NB4 (cell line): ENCODE measurements around the gene LACRT.
A peak's percentile ranks its signal among the peaks of the same experiment; 100 is the strongest.

Experiments
- DNase-seq: peaks from one replicate; pipeline ENCODE4 v3.0.0; 2010; ENCODE audit warnings: low read depth
- H3K4me3 ChIP-seq: one replicate; pipeline ENCODE4 v1.5.1; 2011; ENCODE audit warnings: mild to moderate bottlenecking, low read depth, low read length, moderate library complexity
- MYC ChIP-seq: IDR thresholded peaks from 2 replicates; pipeline ENCODE4 v1.6.1; 2011; ENCODE audit warnings: low read depth, low read length
- POLR2A ChIP-seq: IDR thresholded peaks from 2 replicates; pipeline ENCODE4 v1.6.1; 2011; ENCODE audit warnings: mild to moderate bottlenecking; ENCODE audit not compliant: insufficient read length; ENCODE audit errors: extremely low read depth
- TF ChIP-seq, protein P1 (sequence below): IDR thresholded peaks from one replicate; pipeline ENCODE4 v1.5.1; 2012; ENCODE audit warnings: low read depth, low read length
- TF ChIP-seq, protein P2 (sequence below): IDR thresholded peaks from 2 replicates; pipeline ENCODE4 v1.6.1; 2011; ENCODE audit warnings: low read depth, low read length

The LACRT gene

DNA sequence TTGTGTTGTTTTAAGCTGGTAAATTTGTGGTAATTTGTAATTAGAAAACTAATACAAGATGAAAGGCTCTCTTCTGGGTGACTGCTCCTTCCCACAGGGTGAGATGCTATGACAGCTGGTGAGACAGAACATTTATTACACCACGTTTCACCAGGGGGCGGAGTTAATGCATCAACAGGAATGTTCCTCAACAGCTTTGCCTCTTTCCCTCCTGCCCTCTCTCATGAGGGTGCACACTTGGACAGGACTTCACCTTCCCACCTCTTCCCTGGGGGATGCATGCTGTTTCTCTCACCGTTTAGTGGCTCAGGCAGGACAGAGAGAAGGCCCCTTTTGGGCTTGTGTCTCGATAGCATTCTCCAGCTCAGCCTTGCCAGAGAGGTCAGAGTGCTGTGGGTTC lies 32.9 kb downstream of the LACRT start:
- DNase-seq = peak; percentile 31
- H3K4me3 ChIP-seq = no peak overlapping the region
- TF ChIP-seq MYC (no peak), POLR2A (no peak)
- TF ChIP-seq, protein P1, sequence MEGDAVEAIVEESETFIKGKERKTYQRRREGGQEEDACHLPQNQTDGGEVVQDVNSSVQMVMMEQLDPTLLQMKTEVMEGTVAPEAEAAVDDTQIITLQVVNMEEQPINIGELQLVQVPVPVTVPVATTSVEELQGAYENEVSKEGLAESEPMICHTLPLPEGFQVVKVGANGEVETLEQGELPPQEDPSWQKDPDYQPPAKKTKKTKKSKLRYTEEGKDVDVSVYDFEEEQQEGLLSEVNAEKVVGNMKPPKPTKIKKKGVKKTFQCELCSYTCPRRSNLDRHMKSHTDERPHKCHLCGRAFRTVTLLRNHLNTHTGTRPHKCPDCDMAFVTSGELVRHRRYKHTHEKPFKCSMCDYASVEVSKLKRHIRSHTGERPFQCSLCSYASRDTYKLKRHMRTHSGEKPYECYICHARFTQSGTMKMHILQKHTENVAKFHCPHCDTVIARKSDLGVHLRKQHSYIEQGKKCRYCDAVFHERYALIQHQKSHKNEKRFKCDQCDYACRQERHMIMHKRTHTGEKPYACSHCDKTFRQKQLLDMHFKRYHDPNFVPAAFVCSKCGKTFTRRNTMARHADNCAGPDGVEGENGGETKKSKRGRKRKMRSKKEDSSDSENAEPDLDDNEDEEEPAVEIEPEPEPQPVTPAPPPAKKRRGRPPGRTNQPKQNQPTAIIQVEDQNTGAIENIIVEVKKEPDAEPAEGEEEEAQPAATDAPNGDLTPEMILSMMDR = no peak
- TF ChIP-seq, protein P2, sequence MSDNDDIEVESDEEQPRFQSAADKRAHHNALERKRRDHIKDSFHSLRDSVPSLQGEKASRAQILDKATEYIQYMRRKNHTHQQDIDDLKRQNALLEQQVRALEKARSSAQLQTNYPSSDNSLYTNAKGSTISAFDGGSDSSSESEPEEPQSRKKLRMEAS = no peak

DNA sequence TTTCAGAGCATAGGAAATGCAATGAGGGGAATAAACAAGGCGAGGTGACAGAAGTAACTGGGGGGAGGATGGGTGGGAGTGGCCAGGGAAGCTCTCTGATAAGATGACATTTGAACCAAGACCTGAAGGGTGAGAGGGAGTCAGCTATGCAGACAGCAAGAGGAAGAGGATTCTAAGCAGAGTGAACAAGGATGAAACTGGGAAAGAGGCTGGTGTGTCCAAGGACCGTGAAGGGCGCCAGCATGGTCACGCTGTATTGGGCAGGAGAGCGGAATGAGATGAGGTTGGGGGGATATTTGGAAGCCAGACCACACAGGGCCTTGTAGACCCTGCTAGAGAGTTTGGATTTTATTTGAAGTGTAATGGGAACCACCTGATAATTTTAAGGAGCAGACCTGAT lies 35.7 kb downstream of the LACRT start:
- DNase-seq = no peak
- H3K4me3 ChIP-seq = no peak overlapping the region
- TF ChIP-seq, protein P1 = no peak
- TF ChIP-seq POLR2A (no peak), MYC (no peak)
- TF ChIP-seq, protein P2 = no peak

DNA sequence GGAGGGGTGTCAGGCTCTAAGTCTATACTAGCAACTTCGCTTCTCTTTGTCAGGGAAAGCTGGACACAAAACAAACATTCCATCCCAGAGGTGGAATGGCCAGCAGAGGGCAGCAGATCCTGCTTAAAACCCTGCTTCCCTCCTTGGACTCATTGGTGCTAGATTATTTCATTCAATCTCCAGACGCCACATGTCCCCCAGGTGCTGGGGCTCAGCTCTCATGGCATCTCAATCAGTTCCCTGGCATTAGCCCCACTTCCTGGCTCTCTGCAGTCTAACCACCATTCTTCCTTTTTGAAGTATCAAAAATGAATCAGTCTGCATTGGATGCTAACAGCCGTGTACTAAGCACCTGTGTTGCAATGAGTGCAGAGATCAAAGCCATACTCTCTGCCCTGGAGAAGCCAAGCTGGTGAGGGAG lies 38.2 kb downstream of the LACRT start:
- no peak overlapping the region for H3K4me3 ChIP-seq
- DNase-seq = peak; percentile 69
- TF ChIP-seq, protein P2 = peak; percentile 34; the same call in 1 of the 2 replicates
- TF ChIP-seq MYC = 0 out of 2 replicates have a peak, but pooled peaks have one; percentile 41
- TF ChIP-seq, protein P1 = peak; percentile 95
- no peak for TF ChIP-seq POLR2A

DNA sequence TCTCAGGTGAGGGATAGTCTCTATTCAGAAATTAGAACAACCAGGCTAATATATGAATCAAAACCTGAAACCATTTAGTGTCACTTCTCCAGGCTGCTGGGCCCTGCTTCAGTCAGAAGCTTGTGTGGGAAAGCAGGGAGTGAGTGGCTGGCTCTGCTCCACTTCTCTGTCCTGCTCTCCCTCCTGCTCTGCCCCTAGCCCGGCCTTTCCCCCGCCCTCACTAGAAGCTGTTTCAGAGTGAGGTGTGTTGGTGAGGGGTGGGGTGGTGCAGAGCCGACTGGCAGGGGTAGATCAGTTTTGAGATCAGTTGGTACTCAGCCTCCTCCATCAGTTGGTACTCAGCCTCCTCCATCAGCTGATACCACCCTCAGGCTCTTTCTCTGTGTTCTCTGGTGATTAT lies 39.2 kb downstream of the LACRT start:
- H3K4me3 ChIP-seq = no peak overlapping the region
- DNase-seq = no peak
- TF ChIP-seq MYC = no peak
- TF ChIP-seq, protein P1 = no peak
- no peak for TF ChIP-seq POLR2A
- TF ChIP-seq, protein P2 = no peak

DNA sequence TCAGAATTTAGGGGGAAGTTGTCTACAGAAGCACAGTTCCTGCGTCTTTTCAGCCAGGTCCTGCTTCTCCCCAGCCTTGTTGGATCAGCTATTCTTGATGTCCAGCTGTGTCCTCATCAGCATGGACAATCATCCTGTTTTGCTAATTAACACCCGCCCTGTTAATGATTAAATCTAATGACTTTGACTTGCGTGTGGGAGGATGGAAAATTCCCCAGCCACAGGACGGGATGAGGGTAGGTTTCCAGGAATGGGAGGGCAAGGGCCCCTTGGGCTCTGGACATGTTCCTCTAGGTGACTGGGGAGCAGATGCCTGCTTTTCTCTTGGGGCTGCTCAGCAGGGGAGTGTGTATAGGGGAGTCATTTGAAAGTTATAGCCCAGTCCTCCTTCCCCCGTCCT lies 41.0 kb downstream of the LACRT start:
- no peak for DNase-seq
- TF ChIP-seq, protein P1 = no peak
- TF ChIP-seq, protein P2 = no peak
- TF ChIP-seq MYC (no peak), POLR2A (no peak)
- H3K4me3 ChIP-seq = no peak overlapping the region

DNA sequence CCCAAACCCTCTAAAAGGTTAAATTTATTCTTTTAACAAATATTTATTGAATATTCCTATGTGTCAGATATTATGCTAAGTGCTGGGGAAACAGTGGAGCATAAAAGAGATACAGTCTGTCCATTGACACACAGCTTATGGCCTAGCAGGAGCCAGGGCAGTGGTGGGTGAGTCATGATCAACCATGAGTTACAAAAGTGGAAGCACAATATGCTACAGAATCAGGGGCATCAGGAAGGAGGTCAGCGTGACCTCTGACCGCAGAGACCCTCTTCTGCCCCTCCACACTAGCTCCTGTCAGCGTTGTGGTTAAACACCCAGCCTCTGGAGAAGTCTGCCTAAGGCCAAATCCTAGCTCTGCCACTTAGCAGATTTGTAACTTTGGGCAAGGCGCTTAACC lies 41.6 kb downstream of the LACRT start:
- DNase-seq = peak; percentile 76
- TF ChIP-seq MYC (no peak), POLR2A (no peak)
- TF ChIP-seq, protein P2 = no peak
- TF ChIP-seq, protein P1 = no peak
- no peak overlapping the region for H3K4me3 ChIP-seq
